ENCODE measurements around the gene NDUFA13.

NDUFA13 gene

DNA sequence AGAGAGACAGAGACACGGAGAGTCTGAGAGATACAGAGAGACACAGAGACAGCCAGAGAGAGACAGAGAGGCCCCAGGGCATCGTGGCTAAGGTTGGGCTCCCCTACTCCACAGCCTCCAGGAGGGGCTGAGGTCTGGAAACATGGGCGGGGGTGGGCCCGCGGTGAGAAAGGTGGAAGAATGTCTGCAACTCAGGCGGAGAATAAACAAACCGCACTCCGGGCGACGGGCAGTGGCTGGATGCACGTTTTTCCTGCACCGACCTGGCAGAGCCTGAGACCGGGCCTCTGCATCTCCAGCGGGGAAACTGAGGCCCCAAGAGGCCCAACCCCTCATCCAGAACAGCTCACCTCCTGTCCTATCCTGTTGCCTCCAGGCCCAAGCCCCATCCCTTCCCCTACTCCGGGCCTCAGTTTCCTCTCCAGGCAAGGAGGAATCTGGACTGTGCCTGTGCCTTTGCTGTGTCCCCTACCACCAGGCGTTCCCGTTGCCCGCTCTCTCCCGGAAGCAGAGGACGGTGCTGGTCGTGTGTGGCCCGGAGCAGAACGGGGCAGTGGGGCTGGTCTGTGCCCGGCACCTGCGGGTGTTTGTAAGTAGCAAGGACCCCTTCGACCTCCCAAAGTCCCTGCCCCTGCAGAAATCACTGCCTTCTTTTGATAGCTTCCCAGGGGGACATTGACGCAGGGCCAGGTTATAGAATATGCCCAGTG lies 18.7 kb downstream of the NDUFA13 start:
- no peak for DNase-seq

DNA sequence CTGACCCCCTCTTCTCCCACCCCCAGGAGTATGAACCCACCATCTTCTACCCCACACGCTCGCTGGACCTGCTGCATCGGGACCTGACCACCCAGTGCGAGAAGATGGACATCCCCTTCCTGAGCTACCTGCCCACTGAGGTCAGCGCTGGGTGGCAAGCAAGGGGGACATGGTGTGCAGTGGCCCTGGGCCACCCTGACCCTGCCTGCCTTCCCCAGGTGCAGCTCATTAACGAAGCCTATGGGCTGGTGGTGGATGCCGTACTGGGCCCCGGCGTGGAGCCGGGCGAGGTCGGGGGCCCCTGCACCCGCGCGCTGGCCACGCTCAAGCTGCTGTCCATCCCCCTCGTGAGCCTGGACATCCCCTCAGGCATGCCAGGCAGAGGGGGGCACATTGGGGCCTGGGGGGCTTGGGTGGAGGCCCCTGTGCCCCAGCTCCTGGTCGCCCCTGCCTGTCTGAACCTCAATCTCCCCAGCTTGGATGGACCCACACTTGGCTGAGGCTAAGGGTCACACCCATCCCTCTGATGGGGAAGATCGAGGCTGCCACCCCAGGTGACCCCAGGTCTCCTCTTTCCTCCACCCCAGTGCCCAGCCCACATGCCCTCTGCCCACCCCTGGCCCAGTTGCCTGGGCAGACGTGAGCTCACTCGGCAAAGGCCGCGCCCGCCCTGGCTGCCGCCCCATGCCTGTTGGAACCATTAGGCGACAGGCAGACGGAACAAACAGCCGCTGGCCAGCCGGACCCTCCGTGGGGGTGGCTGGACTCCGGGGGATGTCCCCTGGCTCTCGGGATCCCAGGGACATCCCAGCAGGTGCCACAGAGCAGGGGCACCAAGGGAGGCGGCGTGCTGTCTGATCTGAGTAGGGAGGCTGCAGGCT lies 19.5 kb downstream of the NDUFA13 start:
- DNase-seq, result no peak

DNA sequence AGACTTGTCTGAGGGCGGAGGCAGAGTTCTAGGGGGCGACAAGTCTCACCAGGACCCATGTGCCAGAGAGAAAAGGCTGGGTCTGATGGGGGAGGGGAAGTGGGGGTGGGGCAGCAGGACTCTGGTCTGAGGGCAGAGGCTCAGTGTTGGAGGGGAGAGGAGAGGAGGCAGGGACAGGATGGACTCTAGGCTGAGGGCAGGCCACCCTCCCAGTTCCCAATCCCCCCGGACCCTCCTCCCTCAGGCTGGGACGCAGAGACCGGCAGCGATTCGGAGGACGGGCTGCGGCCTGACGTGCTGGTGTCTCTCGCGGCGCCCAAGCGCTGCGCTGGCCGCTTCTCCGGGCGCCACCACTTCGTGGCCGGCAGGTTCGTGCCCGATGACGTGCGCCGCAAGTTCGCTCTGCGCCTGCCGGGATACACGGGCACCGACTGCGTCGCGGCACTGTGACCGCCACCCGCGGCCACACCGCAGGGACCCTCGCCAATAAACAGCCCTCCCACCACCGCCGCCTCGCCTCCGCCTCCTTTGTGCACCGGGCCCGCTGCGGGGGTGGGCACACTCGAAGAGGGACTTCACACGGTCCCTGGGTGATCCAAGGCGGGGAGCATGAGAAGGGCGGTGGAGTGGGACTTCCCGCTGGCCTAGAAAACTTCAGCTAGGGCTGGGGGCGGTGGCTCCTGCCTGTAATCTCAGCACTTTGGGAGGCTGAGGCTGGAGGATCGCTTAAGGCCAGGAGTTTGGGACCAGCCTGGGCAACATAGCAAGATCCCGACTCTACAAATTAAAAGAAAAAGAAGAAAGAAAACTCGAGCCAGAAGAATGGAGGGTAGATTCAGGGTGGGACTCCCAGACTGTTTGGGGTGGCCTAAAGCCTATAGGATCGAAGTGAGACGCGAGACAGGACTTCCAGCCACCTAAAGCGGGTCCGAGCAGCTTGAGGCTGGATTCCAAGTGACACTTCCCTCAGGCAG lies 21.3 kb downstream of the NDUFA13 start:
- DNase-seq, result no peak

- DNase-seq, result no peak
Observed at GRCh38 chr19:19538061-19538784, 22.2 kb downstream of the NDUFA13 start, which contains the start of gene CILP2. Gene CILP2, plus strand, starts transcription at chr19:19538265. Its CDS starts 85 bp downstream, at chr19:19538350.

DNA sequence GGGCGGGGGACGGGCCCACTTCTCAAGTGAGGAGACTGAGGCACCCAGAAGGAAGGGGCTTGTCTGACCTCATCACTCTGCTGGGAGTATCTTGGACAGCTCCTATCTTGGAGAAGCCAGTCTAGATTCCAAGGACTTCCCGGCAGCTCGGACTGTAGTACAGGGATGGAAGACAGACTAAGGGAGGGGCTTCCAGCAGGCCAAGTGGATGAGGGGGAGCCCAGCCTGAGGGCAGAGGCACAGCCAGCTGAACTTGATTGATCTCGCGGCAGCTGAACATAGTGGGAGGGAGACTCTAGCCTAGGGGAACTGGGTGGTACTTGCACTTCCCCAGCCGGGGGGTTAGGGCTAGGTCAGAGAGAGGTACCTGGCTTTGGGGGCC lies 22.8 kb downstream of the NDUFA13 start:
- DNase-seq, result no peak

GRCh38 chr19:19539698-19540063 lies 23.7 kb downstream of the NDUFA13 start:
- no peak for DNase-seq

DNA sequence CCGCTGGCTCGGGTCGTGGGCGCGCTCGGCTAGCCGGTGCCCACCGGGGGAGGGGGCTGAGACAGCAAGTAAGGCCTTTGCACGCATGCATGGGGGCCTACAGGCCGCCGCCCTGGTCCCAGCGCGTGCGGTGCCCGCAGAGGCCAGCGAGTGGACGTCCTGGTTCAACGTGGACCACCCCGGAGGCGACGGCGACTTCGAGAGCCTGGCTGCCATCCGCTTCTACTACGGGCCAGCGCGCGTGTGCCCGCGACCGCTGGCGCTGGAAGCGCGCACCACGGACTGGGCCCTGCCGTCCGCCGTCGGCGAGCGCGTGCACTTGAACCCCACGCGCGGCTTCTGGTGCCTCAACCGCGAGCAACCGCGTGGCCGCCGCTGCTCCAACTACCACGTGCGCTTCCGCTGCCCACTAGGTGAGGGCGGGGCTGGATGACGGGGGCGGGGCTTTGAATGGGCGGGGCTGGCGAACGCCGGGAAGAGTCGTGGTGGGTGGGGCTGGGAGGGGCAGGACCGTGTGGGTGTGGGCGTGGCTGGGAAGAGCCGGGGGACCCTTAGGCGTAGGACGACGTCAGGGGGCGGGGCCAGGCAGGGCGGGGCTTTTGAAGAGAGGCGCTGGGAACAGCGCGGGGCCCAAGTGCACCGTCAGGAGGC lies 24.2 kb downstream of the NDUFA13 start:
- DNase-seq, result no peak

- DNase-seq, result no peak
Observed at GRCh38 chr19:19540715-19541515, 24.9 kb downstream of the NDUFA13 start.

- DNase-seq, result no peak
Observed at GRCh38 chr19:19541616-19542015, 25.6 kb downstream of the NDUFA13 start.

DNA sequence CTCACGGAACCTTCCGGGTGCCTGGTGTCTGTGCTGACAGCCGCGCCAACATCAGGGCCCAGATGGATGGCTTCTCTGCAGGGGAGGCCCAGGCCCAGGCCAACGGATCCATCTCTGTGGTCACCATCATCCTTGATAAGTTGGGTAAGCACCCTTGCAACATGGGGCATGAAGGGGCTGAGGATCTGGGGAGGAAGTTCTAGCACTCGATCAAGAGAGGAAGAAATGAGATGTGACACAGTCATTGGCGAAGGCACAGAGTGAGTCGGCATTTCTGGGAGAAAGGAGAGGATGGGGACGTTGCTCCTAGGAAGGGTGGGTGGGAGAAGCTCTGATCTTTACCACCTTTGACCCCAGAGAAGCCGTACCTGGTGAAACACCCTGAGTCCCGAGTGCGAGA lies 26.5 kb downstream of the NDUFA13 start:
- DNase-seq, result no peak

DNA sequence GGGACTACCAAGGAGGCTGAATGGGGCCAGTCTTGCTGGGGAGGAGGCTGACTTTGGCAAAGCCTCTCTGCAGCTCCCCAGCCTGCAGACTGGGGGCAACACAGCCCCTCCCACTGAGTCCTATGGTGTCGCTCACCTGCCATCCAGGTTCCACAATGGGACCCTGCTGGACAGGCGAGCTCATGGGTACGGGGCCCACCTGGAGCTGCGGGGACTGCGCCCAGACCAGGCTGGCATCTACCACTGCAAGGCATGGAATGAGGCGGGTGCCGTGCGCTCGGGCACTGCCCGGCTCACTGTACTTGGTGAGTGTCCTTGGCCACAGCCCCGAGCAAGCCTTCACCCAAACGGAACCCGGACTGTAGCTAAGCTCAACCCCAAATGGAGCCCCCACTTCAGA lies 27.1 kb downstream of the NDUFA13 start:
- DNase-seq, result no peak

GRCh38 chr19:19543640-19544039 lies 27.6 kb downstream of the NDUFA13 start:
- no peak for DNase-seq

DNA sequence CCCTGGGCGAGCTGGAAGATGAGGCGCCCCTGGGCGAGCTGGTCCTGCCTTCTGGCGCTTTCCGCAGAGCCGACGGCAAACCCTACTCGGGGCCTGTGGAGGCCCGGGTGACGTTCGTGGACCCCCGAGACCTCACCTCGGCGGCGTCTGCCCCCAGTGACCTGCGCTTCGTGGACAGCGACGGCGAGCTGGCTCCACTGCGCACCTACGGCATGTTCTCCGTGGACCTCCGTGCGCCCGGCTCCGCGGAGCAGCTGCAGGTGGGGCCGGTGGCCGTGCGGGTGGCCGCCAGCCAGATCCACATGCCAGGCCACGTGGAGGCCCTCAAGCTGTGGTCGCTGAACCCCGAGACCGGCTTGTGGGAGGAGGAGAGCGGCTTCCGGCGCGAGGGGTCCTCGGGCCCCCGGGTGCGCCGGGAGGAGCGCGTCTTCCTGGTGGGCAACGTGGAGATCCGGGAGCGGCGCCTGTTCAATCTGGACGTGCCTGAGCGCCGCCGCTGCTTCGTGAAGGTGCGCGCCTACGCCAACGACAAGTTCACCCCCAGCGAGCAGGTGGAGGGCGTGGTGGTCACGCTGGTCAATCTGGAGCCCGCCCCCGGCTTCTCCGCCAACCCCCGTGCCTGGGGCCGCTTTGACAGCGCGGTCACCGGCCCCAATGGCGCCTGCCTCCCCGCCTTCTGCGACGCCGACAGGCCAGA lies 28.4 kb downstream of the NDUFA13 start:
- DNase-seq, result no peak

DNA sequence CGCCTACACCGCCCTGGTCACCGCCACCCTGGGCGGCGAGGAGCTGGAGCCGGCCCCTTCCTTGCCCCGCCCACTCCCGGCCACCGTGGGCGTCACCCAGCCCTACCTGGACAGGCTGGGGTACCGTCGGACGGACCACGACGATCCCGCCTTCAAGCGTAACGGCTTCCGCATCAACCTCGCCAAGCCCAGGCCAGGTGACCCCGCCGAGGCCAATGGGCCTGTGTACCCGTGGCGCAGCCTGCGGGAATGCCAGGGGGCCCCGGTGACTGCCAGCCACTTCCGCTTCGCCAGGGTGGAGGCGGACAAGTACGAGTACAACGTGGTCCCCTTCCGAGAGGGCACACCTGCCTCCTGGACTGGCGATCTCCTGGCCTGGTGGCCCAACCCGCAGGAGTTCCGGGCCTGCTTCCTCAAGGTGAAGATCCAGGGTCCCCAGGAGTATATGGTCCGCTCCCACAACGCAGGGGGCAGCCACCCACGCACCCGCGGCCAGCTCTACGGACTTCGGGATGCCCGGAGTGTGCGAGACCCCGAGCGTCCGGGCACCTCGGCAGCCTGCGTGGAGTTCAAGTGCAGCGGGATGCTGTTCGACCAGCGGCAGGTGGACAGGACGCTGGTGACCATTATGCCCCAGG lies 29.0 kb downstream of the NDUFA13 start:
- DNase-seq, result no peak

- no peak for DNase-seq
Observed at GRCh38 chr19:19545707-19546106, 29.7 kb downstream of the NDUFA13 start.

GRCh38 chr19:19546751-19547162 lies 30.7 kb downstream of the NDUFA13 start:
- no peak for DNase-seq

DNA sequence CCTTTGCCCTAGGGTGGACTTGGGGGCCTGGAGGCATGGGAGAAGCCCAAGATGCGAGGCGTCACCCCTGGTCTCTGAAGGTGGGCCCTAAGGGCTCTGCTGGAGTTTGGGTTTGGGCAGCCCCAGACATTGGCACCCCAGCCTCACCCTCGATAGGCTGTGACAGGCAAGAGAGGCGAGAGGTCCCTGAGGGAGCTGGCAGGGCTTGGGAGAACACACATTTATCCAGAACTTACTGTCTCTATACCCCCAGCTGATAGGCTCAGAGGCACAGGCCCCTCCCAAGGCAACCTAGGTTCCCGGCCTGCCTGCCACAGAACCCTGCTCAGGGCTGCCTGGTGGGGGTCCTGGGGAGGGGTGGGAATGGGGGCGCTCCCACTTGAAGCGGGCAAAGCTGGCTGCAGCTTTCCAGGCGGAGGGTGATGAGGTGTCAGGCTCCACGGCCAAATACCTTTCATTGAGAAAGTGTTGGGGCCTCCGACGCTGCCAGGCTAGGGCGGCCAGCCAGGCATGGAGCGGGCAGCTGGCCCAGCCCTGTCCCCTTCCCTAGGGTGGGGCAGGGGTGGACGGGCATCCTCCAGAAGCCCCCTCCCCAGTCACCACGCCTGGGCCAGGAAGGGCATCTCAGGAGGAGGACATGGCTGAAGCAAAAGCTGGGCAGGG lies 31.8 kb downstream of the NDUFA13 start:
- no peak for DNase-seq

- DNase-seq, result no peak
Observed at GRCh38 chr19:19548915-19549759, 33.1 kb downstream of the NDUFA13 start.

Measured in cerebellar nuclear complex (tissue), 1 donor.